Measurements from ENCODE around the gene CEBPZ.

DNA sequence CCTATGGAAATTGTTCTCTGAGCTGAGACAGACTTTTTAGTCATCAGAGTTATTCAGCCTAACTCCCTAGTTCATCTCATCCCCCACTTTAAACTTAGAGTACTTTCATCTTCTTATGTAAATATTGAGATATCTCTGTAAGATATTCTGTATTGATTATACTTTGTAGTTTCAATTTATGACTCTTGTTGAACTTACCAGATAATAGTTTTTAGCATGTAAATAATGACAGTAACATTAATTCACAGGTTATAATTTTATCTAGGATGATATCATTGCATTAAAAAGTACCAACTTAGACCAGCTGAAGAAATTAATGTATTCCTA lies 59.8 kb downstream of the CEBPZ start:
- no peak for TF ChIP-seq CTCF (IDR thresholded peaks at IDR 0.05; ENCODE audit: low read length)
- no peak for TF ChIP-seq EZH2 (optimal IDR thresholded peaks at IDR 0.05; ENCODE audit: low read depth, low read length)
